K562 (cell line): Measurements from ENCODE around the gene ZNRF2. TPM values are rescaled to one million over a fixed set of nuclear protein-coding genes. Genes with fewer than 3 reads are reported as not detected.

ENCODE experiments used
- ATAC-seq: fragments of 200-7000 bp; cut with Tn5 transposase; 3 replicates; pipeline ENCODE4 v1.9.1; 2020; ENCODE audit warnings: moderate library complexity
- BruUV-seq: library from RNA; stranded (reverse); fragments of 400-500 nt; replicated peaks from 2 replicates; lab custom pipeline; 2021; lab: Mats Ljungman, UMichigan
- CTCF ChIA-PET: fragments of 300-600 bp; formaldehyde crosslinking; extraction: SDS; loops from one replicate; lab custom pipeline; 2021; ENCODE audit warnings: low intra/inter-chr PET ratio; lab: Yijun Ruan, JAX
- POLR2A ChIA-PET: fragments of 300-600, 350-650 bp; sonication (Branson Sonifier 250); formaldehyde crosslinking; extraction: SDS; loops from one replicate; lab custom pipeline; 2021; ENCODE audit warnings: antibody characterized with exemption, inconsistent platforms; lab: Yijun Ruan, JAX
- DNase-seq, 4 experiments: peaks; one replicate each; pipeline versions ENCODE4 v3.0.0 to v3.0.0-alpha.2; 2011 to 2018; ENCODE audit warnings: low spot score in 3 of 4, mixed read lengths in 3 of 4; ENCODE audit errors: extremely low read depth in 1 of 4
- FAIRE-seq: peaks from 2 replicates; lab custom pipeline; 2011; peaks lifted over from hg19 to GRCh38; lab: Jason Lieb, UNC
- H2AFZ ChIP-seq: 2 replicates; pipeline ENCODE4 v1.6.0; 2011; ENCODE audit warnings: low read depth, low read length, control low read depth, inconsistent platforms
- H3K27ac ChIP-seq: fragments of 200-600 bp; 3 replicates; pipeline ENCODE4 v1.8.0; 2011; ENCODE audit warnings: low read depth, mild to moderate bottlenecking, control low read depth, inconsistent platforms, low read length, moderate library complexity, mixed read lengths; ENCODE audit errors: extremely low read depth
- H3K27me3 ChIP-seq, 2 experiments: fragments of 300-600 bp in 1 of 2; 2 replicates in 1 of 2; 3 replicates in 1 of 2; pipeline versions ENCODE4 v1.6.0 to v1.8.0; 2011; ENCODE audit warnings: inconsistent platforms in 2 of 2, low read length in 2 of 2, mild to moderate bottlenecking in 1 of 2, mixed read lengths in 1 of 2, moderate library complexity in 1 of 2; ENCODE audit not compliant: control insufficient read depth in 2 of 2, insufficient read depth in 2 of 2
- H3K36me3 ChIP-seq: fragments of 300-600 bp; 3 replicates; pipeline ENCODE4 v1.8.0; 2011; ENCODE audit warnings: mild to moderate bottlenecking, low read length, inconsistent platforms; ENCODE audit not compliant: control insufficient read depth, insufficient read depth
- H3K4me1 ChIP-seq, 2 experiments: fragments of 200-600 bp in 1 of 2; replicated peaks in 1 of 2; 2 replicates in 1 of 2; 3 replicates in 1 of 2; pipeline versions ENCODE4 v1.5.1 to v1.8.0; 2011; ENCODE audit warnings: inconsistent platforms in 2 of 2, low read length in 2 of 2, mild to moderate bottlenecking in 1 of 2, mixed read lengths in 1 of 2, moderate library complexity in 1 of 2; ENCODE audit not compliant: control insufficient read depth in 2 of 2, insufficient read depth in 2 of 2
- H3K4me2 ChIP-seq: 2 replicates; pipeline ENCODE4 v1.6.1; 2011; ENCODE audit warnings: low read length, control low read depth, inconsistent platforms, mixed read lengths; ENCODE audit not compliant: insufficient read depth
- H3K4me3 ChIP-seq: fragments of 200-600 bp; sonication (generic), shearing (Covaris generic); 2 replicates; pipeline ENCODE4 v1.5.1; 2016; ENCODE audit warnings: control low read depth, inconsistent platforms
- H3K79me2 ChIP-seq: fragments of 200-600 bp; 3 replicates; pipeline ENCODE4 v1.8.0; 2011; ENCODE audit warnings: low read length, inconsistent platforms; ENCODE audit not compliant: control insufficient read depth, insufficient read depth
- H3K9ac ChIP-seq, 2 experiments: 2 replicates each; pipeline versions ENCODE4 v1.6.0 to v1.6.1; 2011; ENCODE audit warnings: low read depth in 2 of 2, low read length in 2 of 2, control low read depth in 1 of 2, inconsistent platforms in 1 of 2, mild to moderate bottlenecking in 1 of 2, mixed read lengths in 1 of 2; ENCODE audit not compliant: insufficient read depth in 1 of 2
- H3K9me1 ChIP-seq: one replicate; pipeline ENCODE4 v1.6.0; 2011; ENCODE audit warnings: inconsistent platforms, mild to moderate bottlenecking, low read length, moderate library complexity; ENCODE audit not compliant: control insufficient read depth, insufficient read depth
- H3K9me3 ChIP-seq: replicated peaks from 2 replicates; pipeline ENCODE4 v1.5.1; 2011; ENCODE audit warnings: low read depth, low read length, inconsistent platforms; ENCODE audit not compliant: control insufficient read depth, insufficient read depth
- H4K20me1 ChIP-seq: replicated peaks from 2 replicates; pipeline ENCODE4 v1.6.1; 2011; ENCODE audit warnings: low read length, inconsistent platforms, mixed read lengths; ENCODE audit not compliant: control insufficient read depth, insufficient read depth
- C11orf30 ChIP-seq: fragments of 450-650 bp; IDR thresholded peaks from 2 replicates; pipeline ENCODE4 v1.6.1; 2016; ENCODE audit warnings: low read depth, mild to moderate bottlenecking
- MAFF ChIP-seq: IDR thresholded peaks from 2 replicates; pipeline ENCODE4 v1.6.1; 2012; ENCODE audit warnings: low read length, improper control_type of control experiment
- MAFG ChIP-seq: fragments of 450-650 bp; conservative IDR thresholded peaks from 2 replicates; pipeline ENCODE4 v1.6.1; 2016; ENCODE audit warnings: missing genetic modification characterization, missing compliant biosample characterization
- MBD2 ChIP-seq: sonication (generic); IDR thresholded peaks from 2 replicates; pipeline ENCODE4 v1.6.1; 2016; ENCODE audit warnings: low read depth, borderline replicate concordance
- SMARCA4 ChIP-seq: fragments of 450-650 bp; IDR thresholded peaks from 2 replicates; pipeline ENCODE4 v1.6.1; 2016
- TEAD2 ChIP-seq: fragments of 450-650 bp; IDR thresholded peaks from 2 replicates; pipeline ENCODE4 v1.6.1; 2016; ENCODE audit warnings: missing genetic modification characterization, control low read depth, missing compliant biosample characterization
- ZNF316 ChIP-seq: fragments of 450-650 bp; IDR thresholded peaks from 2 replicates; pipeline ENCODE4 v1.6.1; 2016
- WGBS: fragments of 100-300 bp; shearing (Covaris generic); methylation state at CpG from one replicate; pipeline ENCODE4 v1.1.6; 2016; ENCODE audit warnings: low coverage, mixed read lengths; ENCODE audit not compliant: insufficient coverage; ENCODE audit errors: missing lambda C conversion rate; 5-methylcytosine and 5-hydroxymethylcytosine counted together
- in situ Hi-C: fragments of 300-500 bp; cut with MboI; formaldehyde crosslinking; loops from 4 replicates; pipeline ENCODE4 v1.15.0; 2018; ENCODE audit warnings: inconsistent platforms, mixed read lengths
- intact Hi-C: fragments of 100-400 bp; cut with micrococcal nuclease; formaldehyde crosslinking; loops from 2 replicates; pipeline ENCODE4 v1.14.2; 2022
- polyA plus RNA-seq, 8 experiments: library from polyadenylated mRNA; depleted of rRNA in 4 of 8; stranded (reverse) in 5 of 8; unstranded in 3 of 8; fragments of >200 nt; fragmentation: Nextera tagmentation in 2 of 8; fragmentation: Illumina TruSeq in 1 of 8; extraction: Ambion mirVana in 2 of 8; extraction: Trizol in 1 of 8; gene quantifications; 2 replicates each; pipeline versions ENCODE4 v1.2.1 to v1.2.3, GENCODE V29; 2011 to 2014; ENCODE audit warnings: inconsistent platforms in 1 of 8, missing spikeins in 1 of 8
- total RNA-seq, 7 experiments: library from RNA; depleted of rRNA in 6 of 7; stranded (reverse); fragments of >200 nt in 6 of 7; fragmentation: Illumina TruSeq in 2 of 7; extraction: Trizol in 2 of 7; gene quantifications; 2 replicates each; pipeline versions ENCODE4 v1.2.1 to v1.2.3, GENCODE V29; 2011 to 2021; ENCODE audit warnings: low replicate concordance in 1 of 7
- TF ChIP-seq, protein P1 (sequence below): fragments of 200-800 bp; sonication (Bioruptor generic); IDR thresholded peaks from 2 replicates; pipeline ENCODE4 v1.6.1; 2016; ENCODE audit warnings: missing genetic modification characterization, missing compliant biosample characterization

The ZNRF2 gene
- total and polyA plus RNA-seq, 9 of the 15 experiments (the other 6 are each of a cell fraction or from before 2014, with no cell fraction given): 1.1 to 13.9 (median 5.5) TPM

DNA sequence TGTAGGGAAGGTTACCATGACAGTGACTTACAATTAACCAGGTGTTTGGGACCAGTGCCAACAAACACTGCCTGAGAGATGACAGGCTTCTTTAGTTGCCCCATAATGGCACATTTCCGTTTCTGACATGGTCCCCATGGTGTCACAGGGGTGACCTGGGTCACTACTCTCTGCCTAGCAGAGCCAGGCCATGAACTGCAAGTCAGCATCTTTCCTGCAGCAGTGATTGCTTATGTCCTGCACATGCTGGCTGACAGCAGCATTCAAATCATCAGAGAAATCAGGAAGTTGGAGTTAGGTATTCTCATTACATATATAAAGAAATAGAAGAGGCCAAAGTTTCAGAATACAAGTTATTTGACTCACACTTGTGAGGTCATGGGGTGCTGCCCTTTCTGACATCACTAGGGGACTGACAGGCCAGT is 47.1 kb upstream of the ZNRF2 start:
- ATAC-seq (no peak), DNase-seq (no peak)
- in situ Hi-C loops: no loop called here
- Histone ChIP-seq H4K20me1 (no peaks in the 10 kb centered on the region), H3K79me2 (no peaks in the 10 kb centered on the region), H3K9me1 (no peaks in the 10 kb centered on the region), H3K9ac (no peak overlapping the region), H3K9me3 (no peaks in the 10 kb centered on the region), H3K4me2 (no peak overlapping the region), H3K4me1 (no peaks in the 10 kb centered on the region), H2AFZ (no peak overlapping the region), H3K36me3 (no peaks in the 10 kb centered on the region), H3K27ac (no peak overlapping the region), H3K4me3 (no peak overlapping the region)
- POLR2A ChIA-PET: interaction anchor here (1.6 kb wide), 1 partner anchor 14 kb away, joined by 8 read pairs; no protein-coding TSS in a partner anchor
- no TSS peak for BruUV-seq
- 0% methylated on average over 1 of the region's 1 CpG for WGBS
- intact Hi-C loops: no loop called here
- TF ChIP-seq ZNF316 (peak; percentile 42), TEAD2 (tag) (no peak), MAFG (tag) (peak; percentile 52; the same call in 1 of the 2 replicates), SMARCA4 (no peak), MAFF (peak; percentile 11; the same call in 1 of the 2 replicates), MBD2 (no peak), C11orf30 (peak; percentile 59; the same call in 1 of the 2 replicates)
- TF ChIP-seq, protein P1, sequence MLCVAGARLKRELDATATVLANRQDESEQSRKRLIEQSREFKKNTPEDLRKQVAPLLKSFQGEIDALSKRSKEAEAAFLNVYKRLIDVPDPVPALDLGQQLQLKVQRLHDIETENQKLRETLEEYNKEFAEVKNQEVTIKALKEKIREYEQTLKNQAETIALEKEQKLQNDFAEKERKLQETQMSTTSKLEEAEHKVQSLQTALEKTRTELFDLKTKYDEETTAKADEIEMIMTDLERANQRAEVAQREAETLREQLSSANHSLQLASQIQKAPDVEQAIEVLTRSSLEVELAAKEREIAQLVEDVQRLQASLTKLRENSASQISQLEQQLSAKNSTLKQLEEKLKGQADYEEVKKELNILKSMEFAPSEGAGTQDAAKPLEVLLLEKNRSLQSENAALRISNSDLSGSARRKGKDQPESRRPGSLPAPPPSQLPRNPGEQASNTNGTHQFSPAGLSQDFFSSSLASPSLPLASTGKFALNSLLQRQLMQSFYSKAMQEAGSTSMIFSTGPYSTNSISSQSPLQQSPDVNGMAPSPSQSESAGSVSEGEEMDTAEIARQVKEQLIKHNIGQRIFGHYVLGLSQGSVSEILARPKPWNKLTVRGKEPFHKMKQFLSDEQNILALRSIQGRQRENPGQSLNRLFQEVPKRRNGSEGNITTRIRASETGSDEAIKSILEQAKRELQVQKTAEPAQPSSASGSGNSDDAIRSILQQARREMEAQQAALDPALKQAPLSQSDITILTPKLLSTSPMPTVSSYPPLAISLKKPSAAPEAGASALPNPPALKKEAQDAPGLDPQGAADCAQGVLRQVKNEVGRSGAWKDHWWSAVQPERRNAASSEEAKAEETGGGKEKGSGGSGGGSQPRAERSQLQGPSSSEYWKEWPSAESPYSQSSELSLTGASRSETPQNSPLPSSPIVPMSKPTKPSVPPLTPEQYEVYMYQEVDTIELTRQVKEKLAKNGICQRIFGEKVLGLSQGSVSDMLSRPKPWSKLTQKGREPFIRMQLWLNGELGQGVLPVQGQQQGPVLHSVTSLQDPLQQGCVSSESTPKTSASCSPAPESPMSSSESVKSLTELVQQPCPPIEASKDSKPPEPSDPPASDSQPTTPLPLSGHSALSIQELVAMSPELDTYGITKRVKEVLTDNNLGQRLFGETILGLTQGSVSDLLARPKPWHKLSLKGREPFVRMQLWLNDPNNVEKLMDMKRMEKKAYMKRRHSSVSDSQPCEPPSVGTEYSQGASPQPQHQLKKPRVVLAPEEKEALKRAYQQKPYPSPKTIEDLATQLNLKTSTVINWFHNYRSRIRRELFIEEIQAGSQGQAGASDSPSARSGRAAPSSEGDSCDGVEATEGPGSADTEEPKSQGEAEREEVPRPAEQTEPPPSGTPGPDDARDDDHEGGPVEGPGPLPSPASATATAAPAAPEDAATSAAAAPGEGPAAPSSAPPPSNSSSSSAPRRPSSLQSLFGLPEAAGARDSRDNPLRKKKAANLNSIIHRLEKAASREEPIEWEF (CRISPR knock-in tag): no peak
- TF ChIP-seq, all 486 proteins: peak for 4
- CTCF ChIA-PET: no interaction called here
- no peak for FAIRE-seq
- H3K27me3 ChIP-seq: peaks cover 3 to 12% of the 10 kb centered on the region in 2 experiments; a peak in 3 of 5 replicates
